Coronary artery (tissue), 2 donors: Measurements from ENCODE around the gene ITPKC.

Experiments used
- DNase-seq: peaks from one replicate; pipeline ENCODE4 v3.0.0-alpha.2; 2017; ENCODE audit warnings: low spot score
- H3K27ac ChIP-seq, 2 donors: fragments of 200-600 bp; sonication (generic); one replicate each; pipeline ENCODE4 v1.5.1; 2016 to 2019
- H3K4me3 ChIP-seq: fragments of 200-600 bp; sonication (generic); 2 replicates; pipeline ENCODE4 v1.5.1; 2016; ENCODE audit warnings: mild to moderate bottlenecking, moderate library complexity
- TF ChIP-seq, protein P1 (sequence below): fragments of 200-600 bp; sonication (generic); IDR thresholded peaks from one replicate; pipeline ENCODE4 v1.5.1; 2019; ENCODE audit warnings: antibody characterized with exemption

The ITPKC gene

DNA sequence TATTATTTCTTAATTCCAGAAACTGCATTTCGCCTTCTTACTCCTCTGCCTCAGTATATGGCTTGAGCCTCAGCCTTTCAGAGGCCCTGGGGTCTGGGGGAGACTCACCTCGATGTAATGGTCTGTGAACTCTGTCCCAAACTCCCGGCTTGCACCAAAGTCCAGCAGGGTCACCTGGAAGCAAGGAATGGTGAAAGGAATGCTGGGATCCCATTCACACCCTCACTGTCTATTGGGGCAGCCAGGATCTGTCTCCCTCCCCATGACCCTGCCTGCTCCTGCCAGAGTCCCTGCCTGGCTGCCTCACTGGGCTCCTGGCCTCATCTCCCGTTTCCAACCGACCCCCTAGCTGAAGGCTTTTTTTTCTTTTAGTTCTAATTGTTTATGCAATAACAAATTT is 21.0 kb upstream of the ITPKC start:
- TF ChIP-seq, protein P1, sequence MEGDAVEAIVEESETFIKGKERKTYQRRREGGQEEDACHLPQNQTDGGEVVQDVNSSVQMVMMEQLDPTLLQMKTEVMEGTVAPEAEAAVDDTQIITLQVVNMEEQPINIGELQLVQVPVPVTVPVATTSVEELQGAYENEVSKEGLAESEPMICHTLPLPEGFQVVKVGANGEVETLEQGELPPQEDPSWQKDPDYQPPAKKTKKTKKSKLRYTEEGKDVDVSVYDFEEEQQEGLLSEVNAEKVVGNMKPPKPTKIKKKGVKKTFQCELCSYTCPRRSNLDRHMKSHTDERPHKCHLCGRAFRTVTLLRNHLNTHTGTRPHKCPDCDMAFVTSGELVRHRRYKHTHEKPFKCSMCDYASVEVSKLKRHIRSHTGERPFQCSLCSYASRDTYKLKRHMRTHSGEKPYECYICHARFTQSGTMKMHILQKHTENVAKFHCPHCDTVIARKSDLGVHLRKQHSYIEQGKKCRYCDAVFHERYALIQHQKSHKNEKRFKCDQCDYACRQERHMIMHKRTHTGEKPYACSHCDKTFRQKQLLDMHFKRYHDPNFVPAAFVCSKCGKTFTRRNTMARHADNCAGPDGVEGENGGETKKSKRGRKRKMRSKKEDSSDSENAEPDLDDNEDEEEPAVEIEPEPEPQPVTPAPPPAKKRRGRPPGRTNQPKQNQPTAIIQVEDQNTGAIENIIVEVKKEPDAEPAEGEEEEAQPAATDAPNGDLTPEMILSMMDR: no peak
- DNase-seq: no peak

GRCh38 chr19:40697007-40697406 is 19.9 kb upstream of the ITPKC start:
- TF ChIP-seq, protein P1: no peak
- Histone ChIP-seq H3K27ac (no peak overlapping the region), H3K4me3 (no peak overlapping the region)
- DNase-seq: no peak

More for the DNA sequence above, 21.0 kb upstream of the ITPKC start:
- Histone ChIP-seq H3K27ac (no peak overlapping the region), H3K4me3 (no peak overlapping the region)

- TF ChIP-seq, protein P1: no peak
- DNase-seq: no peak
- H3K4me3 ChIP-seq: no peak overlapping the region
- no peak overlapping the region for H3K27ac ChIP-seq
These were observed 16.8 kb upstream of the ITPKC start for GRCh38 chr19:40700083-40700482.

DNA sequence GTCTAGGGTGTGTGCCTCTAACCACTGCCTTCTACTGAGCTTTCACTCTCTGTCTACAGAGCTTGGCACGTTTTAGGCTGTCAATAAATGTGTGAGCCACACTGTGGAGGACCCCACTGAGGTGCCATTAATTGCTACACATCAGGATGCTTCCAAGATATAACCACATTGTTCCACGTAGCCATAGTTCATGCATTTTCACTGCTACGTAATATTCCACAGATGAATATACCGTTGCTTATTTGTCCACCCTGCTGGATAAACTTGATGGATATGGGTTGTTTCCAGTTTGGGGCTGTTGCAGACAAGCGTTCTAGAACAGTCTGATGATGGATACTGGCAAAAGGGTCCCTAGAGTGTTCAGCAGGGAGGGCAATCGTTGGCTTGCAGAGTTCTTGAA is 15.2 kb upstream of the ITPKC start:
- H3K27ac ChIP-seq: no peak overlapping the region
- TF ChIP-seq, protein P1: no peak
- no peak overlapping the region for H3K4me3 ChIP-seq
- DNase-seq: no peak

DNA sequence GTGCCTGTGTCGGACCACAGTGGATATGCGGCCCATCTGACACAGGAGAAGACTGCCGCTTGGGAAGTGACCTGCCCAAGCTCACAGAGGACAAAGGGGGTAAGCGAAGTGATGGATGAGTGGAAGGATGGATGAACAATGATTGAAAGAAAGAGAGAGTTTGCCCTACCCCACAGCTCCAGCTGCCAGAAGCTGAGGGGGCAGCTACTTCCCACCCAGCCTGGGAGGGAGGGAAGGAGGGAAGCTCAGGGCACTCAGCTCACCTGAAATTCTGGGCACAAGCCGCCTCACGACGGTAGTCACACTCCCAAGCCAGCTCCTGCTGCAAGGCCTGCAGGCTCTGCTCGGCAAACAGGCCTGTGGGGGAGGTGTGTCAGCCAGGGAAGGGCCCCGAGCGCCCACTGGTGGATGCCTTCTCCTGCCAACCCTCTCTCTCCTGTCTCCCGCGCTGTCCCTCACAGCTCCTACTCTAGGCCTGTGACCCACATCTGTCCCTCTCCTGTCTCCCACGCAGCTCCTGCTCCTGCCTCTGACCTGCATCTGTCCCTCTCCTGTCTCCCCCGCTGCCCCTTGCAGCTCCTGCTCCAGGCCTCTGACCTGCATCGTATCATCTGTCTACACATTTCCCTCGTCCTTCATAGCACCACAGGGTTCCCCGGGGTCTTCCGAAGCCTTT is 14.4 kb upstream of the ITPKC start:
- TF ChIP-seq, protein P1: no peak
- Histone ChIP-seq H3K4me3 (no peak overlapping the region), H3K27ac (no peak overlapping the region)
- no peak for DNase-seq

GRCh38 chr19:40703029-40703755 is 13.7 kb upstream of the ITPKC start:
- Histone ChIP-seq H3K4me3 (no peak overlapping the region), H3K27ac (no peak overlapping the region)
- TF ChIP-seq, protein P1: no peak
- DNase-seq: no peak
